HG02981 (cell line): ENCODE results near the gene ITPR2.

Experiments
- ATAC-seq: cut with Tn5 transposase; IDR thresholded peaks from one replicate; pipeline ENCODE4 v1.9.1; 2021; ENCODE audit warnings: mild to moderate bottlenecking, moderate library complexity; ENCODE audit not compliant: unreplicated experiment

ITPR2 gene

DNA sequence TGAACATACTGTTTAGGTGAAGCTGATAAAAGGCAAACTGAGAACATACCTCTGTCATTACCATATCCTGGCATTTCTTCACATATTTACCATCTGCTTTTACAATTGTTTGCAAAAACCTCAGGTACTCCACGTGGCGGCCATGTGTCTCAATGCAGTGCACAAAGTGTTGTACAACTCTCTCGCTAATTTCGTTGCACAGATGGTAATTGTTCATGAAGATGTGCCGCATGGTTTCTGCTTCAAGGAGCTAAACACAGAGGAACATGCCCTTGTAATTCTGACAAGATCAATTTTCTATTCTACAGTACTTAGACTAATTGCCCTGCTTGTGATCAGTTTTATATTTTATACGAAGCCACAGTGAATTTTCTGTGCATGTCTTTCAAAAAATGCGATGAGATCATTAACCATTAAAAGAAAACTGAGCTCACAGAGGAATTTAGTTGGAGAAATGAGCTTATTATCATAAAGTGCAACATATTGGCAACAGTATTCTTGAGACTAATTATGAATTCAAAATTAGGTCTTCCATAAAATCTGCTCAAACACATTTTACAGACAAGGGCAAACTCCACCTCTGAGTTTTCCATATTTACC is 233.8 kb downstream of the ITPR2 start:
- ATAC-seq: no peak

DNA sequence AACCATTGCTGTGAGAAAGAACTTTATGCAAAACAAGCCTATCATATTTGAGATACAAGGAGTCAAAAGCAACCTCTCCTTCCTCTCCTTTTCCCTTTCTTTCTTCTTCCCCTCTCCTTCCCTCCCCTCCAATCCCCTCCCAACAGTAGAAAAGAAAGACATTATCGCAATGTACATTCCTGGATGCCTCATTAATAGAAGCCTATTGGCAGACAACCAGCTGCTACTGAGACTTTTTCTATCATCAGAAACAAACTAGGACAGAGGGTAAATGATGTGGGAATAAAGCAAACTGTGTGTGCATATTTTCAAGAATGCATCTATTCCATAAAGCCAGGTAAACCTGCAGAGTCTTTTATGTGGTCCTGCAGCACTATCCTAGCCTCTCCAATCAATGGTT is 237.2 kb downstream of the ITPR2 start:
- no peak for ATAC-seq

DNA sequence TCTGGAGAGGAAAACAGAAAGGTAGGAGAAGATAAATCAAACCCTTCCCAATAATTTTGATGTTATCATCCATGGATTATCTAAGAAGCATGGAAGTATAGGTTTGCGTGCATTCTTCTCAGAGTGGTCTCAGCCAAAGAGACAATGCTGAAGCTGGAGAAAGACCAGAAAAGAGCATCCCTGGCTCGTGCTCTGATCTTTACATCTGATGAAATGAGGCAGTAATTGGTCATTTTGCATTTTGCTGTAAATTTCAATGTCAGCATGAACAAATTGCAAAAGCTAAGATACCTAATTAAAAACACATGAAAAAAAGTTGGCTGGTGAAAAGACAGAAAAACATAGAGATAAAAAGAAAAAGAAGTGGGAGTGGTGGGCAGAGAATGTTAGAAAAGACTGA is 252.4 kb downstream of the ITPR2 start:
- ATAC-seq: no peak

DNA sequence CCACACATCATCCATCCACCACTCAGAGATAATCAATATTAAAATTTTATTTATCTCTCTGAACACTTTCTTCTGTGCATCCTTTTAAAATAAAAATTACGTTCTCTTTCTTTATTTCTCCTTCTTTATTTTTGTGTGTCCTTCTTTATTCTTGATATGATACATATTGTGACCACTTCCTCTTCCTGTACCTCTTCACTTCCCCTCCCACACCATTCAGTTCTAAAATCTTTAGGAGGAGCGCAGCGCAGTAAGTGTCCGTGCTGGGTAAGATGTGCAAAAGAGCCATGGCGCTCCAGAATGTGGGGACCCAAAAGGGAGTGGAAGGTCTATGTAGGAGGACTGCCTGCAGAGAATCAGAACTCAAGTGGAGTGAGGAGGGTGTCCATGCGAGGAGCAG is 256.7 kb downstream of the ITPR2 start:
- no peak for ATAC-seq

DNA sequence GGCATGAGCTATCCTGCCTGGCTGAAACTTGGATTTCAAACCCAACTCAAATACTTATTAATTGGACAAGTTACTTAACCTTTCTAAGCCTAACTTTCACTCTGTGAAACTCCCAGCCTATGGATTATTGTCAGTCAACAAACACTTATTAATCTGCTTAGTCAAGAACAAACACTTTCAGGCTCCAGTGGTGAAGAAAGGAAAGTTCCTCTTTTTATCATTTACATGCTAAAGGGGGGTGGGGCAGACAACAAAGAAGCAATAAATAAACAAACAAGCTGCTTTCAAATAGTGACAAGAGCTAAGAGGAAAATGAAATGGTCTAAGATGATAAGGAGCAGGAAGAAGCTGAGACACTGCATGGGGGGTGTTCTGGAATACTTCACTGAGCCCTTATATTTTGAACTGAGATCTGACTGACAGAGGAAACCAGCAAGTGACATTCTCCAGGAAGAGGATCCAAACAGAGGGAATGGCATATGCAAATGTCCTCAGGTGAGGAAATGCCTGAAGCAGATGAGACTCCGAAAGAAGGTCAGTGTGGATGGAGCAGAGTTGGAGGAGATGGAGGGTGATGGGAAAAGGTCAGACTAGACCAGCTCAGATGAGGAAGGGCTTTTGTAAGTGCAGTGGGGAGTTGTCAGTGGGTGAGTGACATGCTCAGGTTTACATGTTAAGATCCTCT is 259.6 kb downstream of the ITPR2 start:
- ATAC-seq: no peak

DNA sequence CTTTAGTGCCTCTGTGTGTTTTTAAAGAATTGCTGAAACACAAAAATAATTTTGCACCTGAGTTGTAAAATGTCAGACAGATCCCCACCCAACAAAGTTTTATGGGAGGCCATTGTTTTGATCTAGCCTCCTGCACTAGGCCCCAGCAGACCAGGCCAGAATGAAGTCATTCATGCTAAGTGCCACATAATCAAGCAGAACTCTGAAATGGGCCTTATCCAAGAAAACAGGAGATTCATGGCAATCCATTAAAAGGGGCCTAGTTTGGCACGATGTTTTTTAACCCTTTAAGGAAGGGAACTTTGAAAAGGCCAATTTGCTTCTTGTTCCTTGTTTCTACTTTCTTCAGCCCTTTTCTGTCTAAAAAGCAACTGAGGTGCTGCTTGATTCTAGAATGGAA is 260.9 kb downstream of the ITPR2 start:
- no peak for ATAC-seq

DNA sequence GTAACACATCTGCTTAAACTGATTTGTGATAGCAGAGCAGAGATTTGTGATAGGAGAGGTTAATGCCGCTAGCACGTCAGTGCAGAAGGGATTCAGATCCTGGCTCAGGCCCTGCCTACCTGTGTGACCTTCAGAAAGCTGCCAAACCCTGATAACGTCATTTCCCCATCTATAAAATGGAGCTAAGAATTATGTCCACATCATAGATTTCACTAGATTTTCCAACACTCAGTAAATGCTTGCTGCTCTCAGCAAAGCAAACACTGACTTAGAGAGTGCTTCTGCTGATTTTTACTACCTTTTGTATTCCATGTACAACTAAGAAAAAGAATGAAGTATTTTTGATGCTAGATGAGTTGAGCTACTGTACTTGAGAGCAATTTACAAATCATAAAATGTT is 261.4 kb downstream of the ITPR2 start:
- no peak for ATAC-seq

DNA sequence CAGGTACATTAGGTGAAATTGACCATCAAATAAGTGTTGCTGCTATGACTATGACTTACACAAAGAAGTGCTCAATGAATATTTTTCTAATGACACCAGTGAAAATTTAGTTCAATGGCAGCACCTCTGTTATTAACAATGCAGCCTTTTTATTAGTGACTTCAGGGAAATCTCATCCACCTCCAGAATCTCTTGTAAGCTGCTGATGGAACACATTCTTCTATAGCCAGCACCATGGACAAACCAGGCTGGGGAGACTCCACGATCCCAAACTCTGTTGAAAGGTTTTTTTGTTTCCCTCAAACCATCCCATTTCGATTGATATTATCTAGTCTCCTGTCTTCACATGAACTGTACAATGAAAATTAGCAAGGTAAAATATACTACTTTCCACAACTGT is 265.9 kb downstream of the ITPR2 start:
- ATAC-seq: no peak

DNA sequence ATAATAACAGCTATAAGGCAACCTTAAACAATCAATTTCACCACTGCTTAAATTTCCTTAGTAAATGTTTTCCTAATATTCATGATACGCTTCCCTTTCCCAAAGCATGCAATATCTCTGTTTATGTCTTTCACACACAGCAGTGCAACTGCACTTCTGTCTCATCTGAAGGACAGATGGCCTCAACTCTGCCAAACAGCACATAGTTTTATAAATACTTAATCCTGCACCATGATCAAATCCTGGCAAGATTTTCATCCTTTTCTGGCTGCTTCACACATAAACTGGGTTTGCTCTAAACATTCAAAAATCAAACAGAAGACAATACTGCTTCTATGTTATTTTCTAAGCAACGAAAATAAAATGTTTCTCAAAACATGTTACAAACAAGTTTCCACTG is 266.3 kb downstream of the ITPR2 start:
- ATAC-seq: no peak

DNA sequence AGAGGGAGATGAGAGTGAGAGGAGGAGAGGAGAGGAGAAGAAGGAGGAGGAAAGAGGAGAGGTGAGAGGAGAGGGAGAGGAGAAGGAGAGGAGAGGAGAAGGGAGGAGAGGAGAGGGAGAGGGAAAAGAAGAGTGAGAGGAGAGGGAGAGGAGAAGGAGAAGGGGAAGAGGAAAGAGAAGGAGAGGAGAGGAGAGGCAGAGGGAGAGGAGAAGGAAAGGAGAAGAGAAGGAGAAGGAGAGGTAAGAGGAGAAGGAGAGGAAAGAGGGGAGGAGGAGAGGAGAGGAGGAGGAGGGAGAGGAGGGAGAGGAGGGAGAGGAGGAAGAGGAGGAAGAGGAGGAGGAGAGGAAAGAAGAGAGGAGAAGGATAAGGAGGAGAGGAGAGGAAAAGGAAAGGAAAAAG is 266.8 kb downstream of the ITPR2 start:
- ATAC-seq: no peak

DNA sequence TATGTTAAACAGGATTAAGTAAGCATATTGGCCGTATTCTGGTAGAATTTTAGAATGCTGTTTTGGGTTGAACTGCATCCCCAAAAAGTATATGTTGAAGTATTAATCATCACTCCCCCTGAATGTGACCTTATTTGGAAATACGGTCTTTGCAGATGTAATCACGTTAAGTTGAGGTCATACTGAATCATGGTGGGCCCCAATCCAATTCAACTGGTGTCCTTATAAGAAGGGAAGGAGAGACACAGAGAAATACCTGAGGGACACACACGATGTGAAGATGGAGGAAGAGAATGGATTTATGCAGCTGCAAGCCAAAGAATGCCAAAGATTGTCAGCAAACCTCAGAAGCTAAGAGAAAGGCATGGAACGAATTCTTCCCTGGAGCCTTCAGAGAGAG is 268.6 kb downstream of the ITPR2 start:
- no peak for ATAC-seq

DNA sequence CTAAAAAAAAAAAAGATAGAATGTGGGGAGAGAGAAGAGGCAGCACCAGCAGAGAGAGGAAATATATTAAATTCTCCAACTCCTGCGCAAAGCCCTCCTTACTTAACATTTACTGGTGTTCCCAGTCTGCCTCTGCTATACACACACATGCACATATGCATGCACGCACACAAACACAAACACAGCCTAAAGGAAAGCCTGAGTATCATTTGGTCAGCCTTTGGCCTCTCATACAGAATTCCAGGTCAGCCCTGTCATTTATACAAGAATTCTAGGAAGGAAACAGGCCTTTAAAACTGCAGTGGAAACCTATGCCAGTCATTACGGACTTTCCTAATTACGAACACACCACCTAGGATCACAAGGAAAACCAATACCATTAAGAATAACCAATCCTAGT is 269.4 kb downstream of the ITPR2 start:
- ATAC-seq: no peak

DNA sequence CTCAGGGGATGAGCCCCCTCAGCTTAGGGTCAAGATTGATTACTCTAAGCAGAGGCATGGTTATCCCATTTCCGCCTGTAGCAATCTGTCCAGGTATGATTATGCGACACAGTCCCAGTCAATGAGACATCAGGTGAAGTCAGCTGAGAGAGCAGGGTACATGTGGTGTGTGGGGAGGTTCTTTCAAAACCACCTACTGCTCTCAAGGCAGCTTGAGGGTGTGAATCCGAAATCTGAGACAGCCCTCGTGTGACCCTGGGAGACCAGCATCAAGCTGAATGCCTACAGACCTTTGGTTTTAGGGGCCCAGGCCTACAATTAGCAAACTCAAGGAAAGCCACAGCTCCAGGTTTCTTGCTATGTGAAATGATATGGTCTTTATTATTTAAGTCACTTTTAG is 275.7 kb downstream of the ITPR2 start:
- ATAC-seq: no peak

DNA sequence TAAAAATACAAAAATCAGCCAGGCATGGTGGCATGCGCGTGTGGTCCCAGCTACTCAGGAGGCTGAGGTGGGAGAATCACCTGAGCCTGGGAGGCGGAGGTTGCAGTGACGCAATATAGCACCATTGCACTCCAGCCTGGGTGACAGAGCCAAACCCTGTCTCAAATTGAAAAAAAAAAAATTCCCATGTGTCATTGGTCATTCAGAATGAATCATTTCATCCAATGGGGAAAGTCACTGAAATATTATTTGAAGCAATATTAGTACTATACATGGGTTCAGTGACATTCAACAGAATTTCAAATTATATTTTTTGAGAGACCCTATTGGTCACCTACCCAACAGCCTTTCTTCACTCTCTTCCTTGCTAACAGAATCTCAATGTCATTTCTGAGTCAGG is 276.1 kb downstream of the ITPR2 start:
- no peak for ATAC-seq

DNA sequence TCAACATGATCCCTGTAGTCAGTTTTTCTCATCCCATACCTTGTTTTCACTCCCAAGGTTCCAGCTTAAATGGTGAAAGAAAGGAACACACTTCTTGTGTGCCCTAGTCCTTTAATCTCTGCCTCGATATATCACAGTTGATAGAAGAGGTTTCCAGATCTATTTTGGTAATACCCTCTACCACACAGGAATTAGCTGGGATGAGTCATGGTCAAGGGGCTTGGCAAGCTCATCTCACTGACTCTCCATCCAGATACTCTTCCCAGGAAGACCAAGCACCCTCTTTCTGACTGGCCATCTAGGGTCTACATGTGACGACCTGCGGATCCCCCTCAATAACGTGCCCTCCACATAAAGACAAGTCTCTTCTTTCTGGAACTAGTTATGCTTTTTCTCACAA is 277.9 kb downstream of the ITPR2 start:
- ATAC-seq: no peak

DNA sequence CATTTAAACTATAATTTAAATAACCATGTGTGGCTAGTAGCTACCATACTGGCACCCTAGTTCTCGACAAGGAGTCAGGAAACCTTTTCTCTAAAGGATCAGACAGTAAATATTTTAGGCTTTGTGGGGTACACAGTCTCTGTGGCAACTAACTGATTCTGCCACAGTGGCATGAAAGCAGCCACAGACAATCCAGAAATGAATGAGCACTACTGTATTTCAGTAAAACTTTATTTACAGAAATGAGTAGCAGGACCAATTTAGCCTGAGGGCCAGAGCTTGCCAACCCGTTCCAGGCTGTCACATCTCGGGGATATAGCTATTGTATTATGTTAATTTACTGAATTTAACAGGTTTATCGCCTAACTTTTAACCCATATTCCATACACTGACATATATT is 278.7 kb downstream of the ITPR2 start:
- ATAC-seq: no peak

DNA sequence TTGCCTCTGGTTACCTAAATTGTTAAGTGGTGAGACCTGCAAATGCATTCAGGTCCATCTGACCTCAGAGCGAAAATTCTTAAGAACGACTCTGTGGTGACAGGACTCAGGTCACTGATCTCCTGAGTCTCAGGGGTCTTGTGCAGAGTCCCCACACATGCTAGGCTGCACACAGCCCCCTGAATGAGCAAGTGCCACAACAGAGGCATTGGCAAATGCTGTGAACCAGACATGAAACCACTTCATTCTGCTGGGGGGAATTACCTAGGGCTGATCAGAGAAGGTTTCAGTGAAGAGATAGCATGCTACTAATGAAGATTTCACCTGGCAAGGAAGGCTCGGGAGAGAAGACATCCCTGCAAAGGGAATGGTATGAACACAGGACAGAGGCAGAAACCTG is 281.6 kb downstream of the ITPR2 start:
- no peak for ATAC-seq

DNA sequence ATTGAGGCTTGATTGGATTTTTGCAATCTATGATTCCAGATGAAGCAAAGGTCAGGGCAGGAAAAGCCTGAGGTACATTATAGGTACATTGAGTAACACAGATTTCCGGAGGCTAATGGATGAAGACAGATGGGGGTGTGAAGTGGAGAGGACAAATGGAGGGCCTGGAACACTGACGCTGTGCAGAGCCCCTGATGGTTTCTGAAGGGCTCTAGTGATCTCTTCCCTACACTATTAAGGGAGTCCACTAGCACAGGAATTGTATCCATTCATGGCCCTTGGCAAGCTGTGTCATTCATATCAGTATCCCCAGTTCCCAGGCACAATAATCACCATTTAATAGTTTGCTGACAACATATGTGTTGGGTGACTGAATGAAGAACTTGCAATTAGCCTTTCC is 284.8 kb downstream of the ITPR2 start:
- no peak for ATAC-seq

DNA sequence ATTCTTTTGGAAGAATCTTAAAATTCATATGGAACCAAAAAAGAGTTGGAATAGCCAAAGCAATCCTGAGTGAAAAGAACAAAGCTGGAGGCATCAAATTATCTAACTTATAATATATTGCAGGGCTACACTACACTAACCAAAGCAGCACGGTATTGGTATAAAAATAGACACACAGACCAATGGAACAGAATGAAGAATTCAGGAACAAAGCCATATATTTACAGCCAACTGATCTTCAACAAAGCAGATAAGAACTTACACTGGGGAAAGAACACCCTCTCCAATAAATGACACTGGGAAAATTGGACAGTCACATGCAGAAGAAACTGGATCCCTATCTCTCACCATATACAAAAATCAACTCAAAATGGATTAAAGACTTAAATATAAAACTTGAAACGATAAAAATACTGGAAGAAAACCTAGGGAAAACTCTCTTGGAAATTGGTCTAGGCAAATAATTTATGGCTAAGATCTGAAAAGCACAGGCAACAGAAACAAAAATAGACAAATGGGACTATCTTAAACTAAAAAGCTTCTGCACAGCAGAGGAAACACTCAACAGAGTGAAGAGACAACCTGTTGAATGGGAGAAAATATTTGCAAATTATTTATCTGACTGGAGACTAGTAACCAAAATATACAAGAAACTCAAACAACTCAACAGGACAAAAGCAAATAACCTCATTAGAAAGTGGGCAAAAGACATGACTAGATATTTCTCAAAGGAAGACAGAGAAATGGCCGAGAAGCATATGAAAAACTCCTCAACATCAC is 286.3 kb downstream of the ITPR2 start:
- ATAC-seq: no peak

DNA sequence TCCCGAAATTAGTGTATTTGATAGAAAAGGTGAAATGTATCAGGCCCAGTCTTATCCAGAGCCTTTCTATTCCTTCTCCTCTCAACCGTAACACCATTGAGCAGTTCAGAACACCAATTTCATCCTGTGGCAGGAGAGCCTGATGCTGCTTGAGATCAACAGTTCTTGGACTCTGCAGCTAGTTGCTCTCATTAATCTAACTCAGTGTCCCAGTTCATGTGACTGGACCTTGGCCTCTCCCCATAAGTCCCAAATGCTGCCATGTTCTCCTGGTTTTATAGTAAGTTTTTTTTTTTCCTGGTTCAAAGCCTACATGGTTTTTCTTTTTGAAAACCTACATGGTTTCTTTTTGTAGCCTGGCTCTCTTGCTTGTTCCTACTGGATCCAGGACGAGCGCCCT is 293.9 kb downstream of the ITPR2 start:
- ATAC-seq: no peak

DNA sequence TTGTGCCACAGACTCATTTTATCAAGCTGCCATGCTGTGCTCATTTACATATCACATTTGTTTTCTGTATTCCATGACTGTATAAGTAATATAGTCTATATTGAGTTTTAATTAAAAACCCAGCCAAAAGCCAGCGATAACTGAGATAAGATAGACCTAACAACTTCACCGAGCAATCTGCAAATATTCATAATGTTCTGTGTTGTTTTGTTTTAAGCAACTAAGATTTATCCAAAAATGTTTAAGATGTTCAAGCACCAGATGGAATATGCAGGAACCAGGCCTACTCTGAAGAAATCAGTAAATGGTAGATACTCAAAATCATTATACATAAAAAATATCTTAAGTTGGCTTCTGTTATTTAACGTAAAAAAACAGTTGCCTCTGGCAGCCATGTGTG is 295.3 kb downstream of the ITPR2 start:
- ATAC-seq: no peak

DNA sequence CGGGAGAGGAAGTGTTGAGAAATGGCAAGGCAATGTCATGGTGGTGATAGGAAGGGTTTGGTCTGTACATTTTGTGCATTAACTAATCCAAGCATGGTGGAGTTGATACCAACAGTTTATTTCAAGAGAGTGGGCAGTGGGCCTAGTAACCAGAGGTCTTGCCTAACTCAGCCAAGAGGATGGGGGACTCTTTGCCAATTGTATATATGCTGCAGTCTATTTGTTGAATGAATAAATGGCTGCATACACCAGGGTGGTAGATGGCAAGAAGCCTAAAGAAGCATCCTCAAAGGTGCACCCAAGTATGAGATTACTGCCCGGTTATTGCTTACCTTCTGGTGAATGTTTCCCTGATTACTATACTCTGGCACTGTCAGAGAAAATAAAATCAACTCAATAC is 295.9 kb downstream of the ITPR2 start:
- ATAC-seq: no peak
